Epithelial cell of proximal tubule (primary cell): ENCODE measurements around the gene LYZL1. TPM values are rescaled to one million over a fixed set of nuclear protein-coding genes. Genes with fewer than 3 reads are reported as not detected.
"Not testable (repeated sequence)": the region's sequence is repeated elsewhere in the genome, so short reads cannot be mapped to it uniquely, and the experiment has no call there.

Experiments used
- DNase-seq: peaks from one replicate; pipeline ENCODE4 v3.0.0-alpha.2; 2011; ENCODE audit warnings: low read depth
- H3K4me3 ChIP-seq: 2 replicates; pipeline ENCODE4 v1.5.1; 2011; ENCODE audit warnings: low read depth, mild to moderate bottlenecking, low read length
- total RNA-seq: library from RNA; depleted of rRNA; stranded (reverse); fragments of >200 nt; gene quantifications from 2 replicates; pipeline ENCODE4 v1.2.3, GENCODE V29; 2015
- TF ChIP-seq, protein P1 (sequence below): conservative IDR thresholded peaks from 2 replicates; pipeline ENCODE4 v1.5.1; 2012; ENCODE audit warnings: low read depth, mild to moderate bottlenecking, low read length

The LYZL1 gene
- total RNA-seq, 1 donor from 2014 or later = not detected

DNA sequence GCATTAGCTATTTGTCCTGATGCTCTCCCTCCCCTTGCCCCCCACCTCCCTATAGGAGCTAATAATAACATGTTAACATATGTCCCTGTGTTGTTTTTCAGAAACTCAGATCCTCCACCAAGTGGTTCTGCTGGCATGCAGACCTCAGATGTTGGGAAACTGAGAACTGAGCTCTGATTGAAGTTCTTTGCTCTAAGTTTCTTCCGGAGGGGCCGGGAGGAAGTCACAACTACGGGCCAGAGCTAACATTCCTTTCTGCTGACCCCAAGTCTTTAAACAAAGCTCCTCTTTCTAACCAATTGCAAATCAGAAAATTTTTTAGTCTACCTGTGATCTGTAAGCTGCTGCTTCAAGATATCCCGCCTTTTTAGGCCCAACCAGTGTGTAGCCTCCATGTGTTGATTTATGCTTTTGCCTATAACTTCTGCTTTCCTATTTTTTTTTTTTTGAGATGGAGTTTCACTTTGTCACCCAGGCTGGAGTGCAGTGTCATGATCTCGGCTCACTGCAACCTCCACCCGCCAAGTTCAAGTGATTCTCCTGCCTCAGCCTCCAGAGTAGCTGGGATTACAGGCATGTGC is 66.6 kb downstream of the LYZL1 start:
- DNase-seq = no peak
- H3K4me3 ChIP-seq = no peak overlapping the region
- TF ChIP-seq, protein P1, sequence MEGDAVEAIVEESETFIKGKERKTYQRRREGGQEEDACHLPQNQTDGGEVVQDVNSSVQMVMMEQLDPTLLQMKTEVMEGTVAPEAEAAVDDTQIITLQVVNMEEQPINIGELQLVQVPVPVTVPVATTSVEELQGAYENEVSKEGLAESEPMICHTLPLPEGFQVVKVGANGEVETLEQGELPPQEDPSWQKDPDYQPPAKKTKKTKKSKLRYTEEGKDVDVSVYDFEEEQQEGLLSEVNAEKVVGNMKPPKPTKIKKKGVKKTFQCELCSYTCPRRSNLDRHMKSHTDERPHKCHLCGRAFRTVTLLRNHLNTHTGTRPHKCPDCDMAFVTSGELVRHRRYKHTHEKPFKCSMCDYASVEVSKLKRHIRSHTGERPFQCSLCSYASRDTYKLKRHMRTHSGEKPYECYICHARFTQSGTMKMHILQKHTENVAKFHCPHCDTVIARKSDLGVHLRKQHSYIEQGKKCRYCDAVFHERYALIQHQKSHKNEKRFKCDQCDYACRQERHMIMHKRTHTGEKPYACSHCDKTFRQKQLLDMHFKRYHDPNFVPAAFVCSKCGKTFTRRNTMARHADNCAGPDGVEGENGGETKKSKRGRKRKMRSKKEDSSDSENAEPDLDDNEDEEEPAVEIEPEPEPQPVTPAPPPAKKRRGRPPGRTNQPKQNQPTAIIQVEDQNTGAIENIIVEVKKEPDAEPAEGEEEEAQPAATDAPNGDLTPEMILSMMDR = no peak

DNA sequence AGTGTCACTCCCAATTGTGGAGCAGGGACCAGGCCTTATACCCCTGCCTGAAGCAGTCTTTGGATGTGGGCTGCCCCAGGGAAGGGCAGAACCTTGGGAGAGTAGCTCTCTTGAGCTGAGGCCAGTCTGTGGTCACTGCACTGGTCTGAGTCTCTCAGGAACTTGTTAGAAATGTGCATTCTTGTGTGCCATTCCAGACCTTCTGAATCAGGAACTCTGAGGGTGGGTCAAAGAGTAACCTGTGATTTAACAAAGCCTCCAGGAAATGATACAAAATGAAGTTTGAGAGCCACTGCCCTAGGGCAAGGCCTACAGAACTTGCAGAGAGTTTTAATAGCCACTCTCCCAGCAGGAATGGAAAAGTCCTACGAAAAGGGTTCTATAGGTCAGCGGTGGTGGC is 68.1 kb downstream of the LYZL1 start:
- DNase-seq = peak; percentile 80
- H3K4me3 ChIP-seq = no peak overlapping the region
- TF ChIP-seq, protein P1 = no peak

DNA sequence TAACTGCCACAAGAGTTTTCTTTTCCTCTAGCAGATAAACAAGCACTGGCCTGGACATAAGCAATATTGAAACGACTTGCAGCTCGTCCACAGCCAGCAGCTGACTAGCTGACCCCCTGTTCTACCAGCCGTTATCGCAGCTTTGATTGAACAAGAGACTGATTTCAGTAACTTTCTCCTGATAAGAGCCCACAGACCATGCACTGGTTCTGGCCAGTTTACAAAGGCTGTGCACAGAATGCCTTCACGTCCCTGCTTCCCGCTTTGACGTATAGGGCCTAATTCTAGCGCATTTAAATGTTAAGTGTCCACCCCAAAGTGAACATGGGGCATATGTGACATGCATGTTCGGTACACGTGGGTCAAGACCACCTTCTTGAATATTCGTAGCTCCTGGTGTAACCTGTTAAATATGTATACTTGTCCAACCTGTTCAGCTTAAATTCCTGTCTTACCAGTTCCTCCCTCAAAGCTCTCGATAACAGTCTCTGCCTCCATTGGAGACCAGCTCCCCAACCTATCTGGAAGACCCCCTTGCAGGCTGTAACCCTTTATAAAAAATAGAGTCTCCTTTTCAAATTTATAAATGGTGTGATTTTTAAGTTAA is 69.2 kb downstream of the LYZL1 start:
- no peak overlapping the region for H3K4me3 ChIP-seq
- no peak for DNase-seq
- TF ChIP-seq, protein P1 = no peak

DNA sequence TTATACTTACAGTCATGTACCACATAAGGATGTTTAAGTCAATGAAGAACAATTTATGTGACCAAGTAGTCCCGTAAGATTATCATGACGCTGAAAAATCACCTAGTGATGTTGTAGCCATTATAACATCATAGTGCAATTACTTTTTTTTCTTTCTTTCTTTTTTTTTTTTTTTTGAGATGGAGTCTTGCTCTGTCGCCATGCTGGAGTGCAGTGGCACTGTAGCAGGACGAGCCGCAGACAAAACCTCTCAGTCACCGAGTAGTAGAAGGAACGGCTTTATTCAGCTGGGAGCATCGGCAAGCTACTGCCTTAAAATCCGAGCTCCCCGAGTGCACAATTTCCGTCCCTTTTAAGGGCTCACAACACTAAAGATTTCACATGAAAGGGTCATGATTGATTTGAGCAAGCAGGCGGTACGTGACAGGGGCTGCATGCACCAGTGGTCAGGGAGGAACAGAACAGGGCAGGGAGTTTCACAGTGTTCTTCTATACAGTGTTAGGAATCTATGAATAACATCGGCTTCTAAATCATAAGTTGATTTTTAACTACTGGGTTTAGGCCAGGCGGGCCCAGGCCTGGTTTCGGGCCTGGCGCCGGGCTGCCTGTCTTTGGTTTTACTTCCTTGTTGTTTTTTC is 71.5 kb downstream of the LYZL1 start:
- H3K4me3 ChIP-seq, DNase-seq: not testable (repeated sequence)
